Neural crest cell (in vitro differentiated cells): Measurements from ENCODE around the gene SPECC1. TPM values are rescaled to one million over a fixed set of nuclear protein-coding genes. Genes with fewer than 3 reads are reported as not detected.

Experiments used
- DNase-seq: peaks from one replicate; pipeline ENCODE4 v3.0.0; 2021; ENCODE audit warnings: low read depth, mixed read lengths, low spot score
- H3K27ac Mint-ChIP-seq: one replicate; pipeline ENCODE4 v1.8.0; 2021; ENCODE audit warnings: mild to moderate bottlenecking, mixed read lengths; ENCODE audit not compliant: unreplicated experiment
- H3K27me3 Mint-ChIP-seq: 2 replicates; pipeline ENCODE4 v1.8.0; 2021; ENCODE audit warnings: low read depth, mild to moderate bottlenecking, mixed read lengths
- H3K36me3 Mint-ChIP-seq: 2 replicates; pipeline ENCODE4 v1.8.0; 2021; ENCODE audit warnings: low read depth, mild to moderate bottlenecking, mixed read lengths
- H3K4me1 Mint-ChIP-seq: 2 replicates; pipeline ENCODE4 v1.8.0; 2021; ENCODE audit warnings: mixed read lengths
- H3K4me3 Mint-ChIP-seq: one replicate; pipeline ENCODE4 v1.8.0; 2021; ENCODE audit warnings: mild to moderate bottlenecking, mixed read lengths
- H3K9me3 Mint-ChIP-seq: 2 replicates; pipeline ENCODE4 v1.8.0; 2021; ENCODE audit warnings: mixed read lengths
- CTCF ChIP-seq: fragments of 200-600 bp; sonication (generic); conservative IDR thresholded peaks from 2 replicates; pipeline ENCODE4 v1.5.0; 2021; ENCODE audit warnings: antibody characterized with exemption, mild to moderate bottlenecking
- total RNA-seq: library from RNA; stranded (reverse); gene quantifications from 2 replicates; pipeline ENCODE4 v1.2.1, GENCODE V29; 2021

Gene SPECC1
- total RNA-seq, 1 donor from 2014 or later, result 71.0 TPM

- Mint-ChIP-seq H3K27ac (no peak overlapping the region), H3K4me1 (peaks cover 7% of the 10 kb centered on the region), H3K4me3 (no peak overlapping the region), H3K36me3 (no peaks in the 10 kb centered on the region), H3K9me3 (no peaks in the 10 kb centered on the region), H3K27me3 (peaks cover 3% of the 10 kb centered on the region)
- no peak for DNase-seq
- TF ChIP-seq CTCF, result no peak
These were observed 114.0 kb downstream of the SPECC1 start for GRCh38 chr17:20123209-20123608.

GRCh38 chr17:20125724-20126123 lies 116.6 kb downstream of the SPECC1 start:
- H3K4me3 Mint-ChIP-seq, result no peak overlapping the region
- H3K27ac Mint-ChIP-seq, result no peak overlapping the region
- H3K9me3 Mint-ChIP-seq, result no peaks in the 10 kb centered on the region
- DNase-seq, result no peak
- TF ChIP-seq CTCF, result no peak
- H3K36me3 Mint-ChIP-seq, result no peaks in the 10 kb centered on the region
- H3K27me3 Mint-ChIP-seq, result peaks cover 3% of the 10 kb centered on the region
- H3K4me1 Mint-ChIP-seq, result peaks cover 9% of the 10 kb centered on the region

- Mint-ChIP-seq H3K4me3 (no peak overlapping the region), H3K27me3 (peaks cover 3% of the 10 kb centered on the region), H3K36me3 (no peaks in the 10 kb centered on the region), H3K9me3 (no peaks in the 10 kb centered on the region), H3K27ac (no peak overlapping the region), H3K4me1 (peaks cover 3% of the 10 kb centered on the region)
- DNase-seq, result no peak
- TF ChIP-seq CTCF, result no peak
These were observed 118.3 kb downstream of the SPECC1 start for GRCh38 chr17:20127360-20128035.

GRCh38 chr17:20128036-20128667 lies 119.0 kb downstream of the SPECC1 start:
- H3K9me3 Mint-ChIP-seq, result no peaks in the 10 kb centered on the region
- no peak overlapping the region for H3K4me3 Mint-ChIP-seq
- DNase-seq, result no peak
- H3K4me1 Mint-ChIP-seq, result peaks cover 3% of the 10 kb centered on the region
- TF ChIP-seq CTCF, result no peak
- no peak overlapping the region for H3K27ac Mint-ChIP-seq
- H3K27me3 Mint-ChIP-seq, result peaks cover 3% of the 10 kb centered on the region
- no peaks in the 10 kb centered on the region for H3K36me3 Mint-ChIP-seq

GRCh38 chr17:20133517-20133916 lies 124.4 kb downstream of the SPECC1 start:
- no peaks in the 10 kb centered on the region for H3K27me3 Mint-ChIP-seq
- no peaks in the 10 kb centered on the region for H3K4me1 Mint-ChIP-seq
- no peak for DNase-seq
- TF ChIP-seq CTCF, result no peak
- H3K36me3 Mint-ChIP-seq, result no peaks in the 10 kb centered on the region
- H3K9me3 Mint-ChIP-seq, result no peaks in the 10 kb centered on the region
- no peak overlapping the region for H3K4me3 Mint-ChIP-seq
- H3K27ac Mint-ChIP-seq, result no peak overlapping the region
